SK-N-SH (cell line): ENCODE measurements around the gene CDK4.

Experiments used
- CTCF ChIP-seq: fragments of 200-600 bp; sonication (generic); IDR thresholded peaks from 2 replicates; pipeline ENCODE4 v1.6.1; 2017; ENCODE audit warnings: antibody characterized with exemption, mild to moderate bottlenecking, moderate library complexity
- NRF1 ChIP-seq: IDR thresholded peaks from 2 replicates; pipeline ENCODE4 v1.6.1; 2012; ENCODE audit warnings: low read depth, mild to moderate bottlenecking, low read length
- POLR2AphosphoS5 ChIP-seq: IDR thresholded peaks from 2 replicates; pipeline ENCODE4 v1.6.1; 2012; ENCODE audit warnings: low read depth, low read length
- REST ChIP-seq: IDR thresholded peaks from 2 replicates; pipeline ENCODE4 v1.6.1; 2012; ENCODE audit warnings: mild to moderate bottlenecking, low read depth, low read length, moderate library complexity
- SMC3 ChIP-seq: IDR thresholded peaks from 2 replicates; pipeline ENCODE4 v1.6.1; 2012; ENCODE audit warnings: low read depth, low read length, improper control_type of control experiment
- TCF12 ChIP-seq: IDR thresholded peaks from 2 replicates; pipeline ENCODE4 v1.4.0; 2012
- YY1 ChIP-seq: IDR thresholded peaks from 2 replicates; pipeline ENCODE4 v1.4.0; 2012; ENCODE audit warnings: low read depth, mild to moderate bottlenecking

GRCh38 chr12:57734591-57734990 is 17.5 kb downstream of the CDK4 start:
- no peak for TF ChIP-seq CTCF
- no peak for TF ChIP-seq NRF1
- TF ChIP-seq POLR2AphosphoS5, result no peak
- no peak for TF ChIP-seq REST
- TF ChIP-seq YY1, result no peak
- TF ChIP-seq TCF12, result no peak
- TF ChIP-seq SMC3, result no peak
